Heart right ventricle (tissue), 16 donors: ENCODE data around the gene SYNPO2. TPM values are rescaled to one million over a fixed set of nuclear protein-coding genes. Genes with fewer than 3 reads are reported as not detected.
A peak's percentile ranks its signal among the peaks of the same experiment; 100 is the strongest.

Experiments used
- ATAC-seq, 8 donors: fragments of 200-7000 bp; cut with Tn5 transposase; one replicate each; pipeline ENCODE4 v1.9.1; 2020; ENCODE audit warnings: mild to moderate bottlenecking in 8 of 8, moderate library complexity in 8 of 8, moderate number of reproducible peaks in 1 of 8
- DNase-seq, 2 donors: peaks; one replicate each; pipeline ENCODE4 v3.0.0-alpha.2; 2020
- H3K27ac ChIP-seq, 10 donors: fragments of 200-600 bp; sonication (generic) in 2 of 10; one replicate each; pipeline versions ENCODE4 v1.5.0 to v1.8.0; 2020 to 2022; ENCODE audit warnings: mild to moderate bottlenecking in 3 of 10
- H3K27me3 ChIP-seq, 7 donors: fragments of 200-600 bp; one replicate each; pipeline ENCODE4 v1.8.0; 2021 to 2022; ENCODE audit warnings: mild to moderate bottlenecking in 2 of 7
- H3K36me3 ChIP-seq, 9 donors: fragments of 200-600 bp; sonication (generic) in 1 of 9; one replicate each; pipeline versions ENCODE4 v1.5.0 to v1.8.0; 2020 to 2022; ENCODE audit warnings: mild to moderate bottlenecking in 2 of 9
- H3K4me1 ChIP-seq, 9 donors: fragments of 200-600 bp; sonication (generic) in 1 of 9; one replicate each; pipeline versions ENCODE4 v1.5.0 to v1.8.0; 2020 to 2022; ENCODE audit warnings: mild to moderate bottlenecking in 4 of 9
- H3K4me3 ChIP-seq, 10 donors: fragments of 200-600 bp; sonication (generic) in 2 of 10; one replicate each; pipeline versions ENCODE4 v1.5.0 to v1.8.0; 2020 to 2022; ENCODE audit warnings: mild to moderate bottlenecking in 7 of 10, moderate library complexity in 2 of 10
- H3K9me3 ChIP-seq, 11 donors: fragments of 200-600 bp in 10 of 11; sonication (generic) in 2 of 11; one replicate each; pipeline versions ENCODE4 v1.5.0 to v1.8.0; 2013 to 2022; ENCODE audit warnings: mild to moderate bottlenecking in 2 of 11, control low read depth in 1 of 11, moderate library complexity in 1 of 11
- CTCF ChIP-seq, 9 donors: fragments of 200-600 bp; sonication (generic) in 2 of 9; IDR thresholded peaks; one replicate each; pipeline versions ENCODE4 v1.5.0 to v1.8.0; 2021 to 2022; ENCODE audit warnings: antibody characterized with exemption in 9 of 9, mild to moderate bottlenecking in 5 of 9, moderate library complexity in 1 of 9
- WGBS, 2 donors: extraction: QIAGEN DNeasy Blood & Tissue Kit; methylation state at CpG; one replicate each; pipeline ENCODE4 v1.1.7; 2013; ENCODE audit warnings: inconsistent platforms in 1 of 2; 5-methylcytosine and 5-hydroxymethylcytosine counted together
- intact Hi-C, 10 donors: fragments of 100-400 bp; cut with DNase I; formaldehyde crosslinking; loops; one replicate each; pipeline versions ENCODE4 v1.11.1 to v1.14.2; 2022
- polyA plus RNA-seq, 2 donors: library from polyadenylated mRNA; stranded (reverse); fragments of 200-250 nt; gene quantifications; one replicate each; pipeline ENCODE4 v1.2.3, GENCODE V29; 2013
- total RNA-seq, 10 donors: library from RNA; stranded (reverse); fragmentation: NEBNext Ultra II Directional in 3 of 10; extraction: Animal tissue kit (Norgen Biotek cat#: 25700) in 3 of 10; gene quantifications; one replicate each; pipeline versions ENCODE4 v1.2.1 to v1.2.4, GENCODE V29; 2021 to 2023
- donor health status: Arrhythmogenic right ventricular cardiomyopathy.
- donor health status: ischemic (EF 13 %, LVEDD 7.1; RV severe dilation, severe dysfunction).
- donor health status: healthy with polysubstance abuse.
- donor health status: DM: no; HTN: yes; CAD: no.
- donor health status: DM: no; HTN: no; CAD: no.
- donor health status: ischemic (EF 25% LVEDD 6.9; RV normal size, moderate dysfunction).
- donor health status: ischemic (EF 25% LVEDD 5.7; RV mildly dilated, moderate dysfunction).
- donor health status: healthy.
- donor health status: DM: yes; HTN: yes; CAD: no.
- donor health status: Ischemic cardiomyopathy.
- donor health status: ischemic (EF 35%, LVEDD 5.7; RV mildly dilated, moderate dysfunction).
- donor health status: nonischemic (EF 11% LVEDD 7.7; RV severe dilation, severe dysfunction).
- donor health status: DM: yes; HTN: yes; CAD: no.
- donor health status: PGD.
- donor health status: ischemic (EF 29% LVEDD 5.4; RV normal size, mild dysfunction).
- donor health status: nonischemic (EF 23%, LVEDD 6.1; RV moderate dilation, normal function).

Gene SYNPO2
- total and polyA plus RNA-seq, 12 donors, result 27.5 to 405 (median 244) TPM

- DNase-seq (no peak), ATAC-seq (no peak)
- Histone ChIP-seq H3K27me3 (no peaks in the 10 kb centered on the region), H3K4me3 (no peak overlapping the region), H3K36me3 (peaks cover 0 to 46% (median 16%) of the 10 kb centered on the region in 9 donors), H3K4me1 (peaks cover 7 to 66% (median 44%) of the 10 kb centered on the region in 9 donors), H3K9me3 (no peaks in the 10 kb centered on the region), H3K27ac (peak overlapping the region in 2 of 10 donors; percentile 87 to 92)
- no peak for TF ChIP-seq CTCF (IDR thresholded peaks at IDR 0.05)
- intact Hi-C loops, result loop anchor here in 6 of 10 donors (5.0 to 10.0 kb wide), 8 partner anchors 33 to 285 kb away; no protein-coding TSS in a partner anchor
- 92 to 94% methylated on average over 18 of the region's 18 CpGs for WGBS, 2 donors
These were observed 141.3 kb downstream of the SYNPO2 start for GRCh38 chr4:119029847-119030535.

GRCh38 chr4:119030536-119030890 is 141.9 kb downstream of the SYNPO2 start:
- ATAC-seq, result no peak
- intact Hi-C loops, result loop anchor here in 5 of 10 donors (5.0 to 10.0 kb wide), 6 partner anchors 33 to 286 kb away; no protein-coding TSS in a partner anchor
- H3K27ac ChIP-seq, result peak overlapping the region in 1 of 10 donors; percentile 3
- 94 to 96% methylated on average over 12 of the region's 12 CpGs for WGBS, 2 donors
- H3K27me3 ChIP-seq, result no peaks in the 10 kb centered on the region
- H3K9me3 ChIP-seq, result no peaks in the 10 kb centered on the region
- peaks cover 4 to 64% (median 41%) of the 10 kb centered on the region in 9 donors for H3K4me1 ChIP-seq
- DNase-seq, result no peak
- no peak overlapping the region for H3K4me3 ChIP-seq
- TF ChIP-seq CTCF (IDR thresholded peaks at IDR 0.05), result no peak
- H3K36me3 ChIP-seq, result peaks cover 0 to 49% (median 16%) of the 10 kb centered on the region in 9 donors

GRCh38 chr4:119031218-119031617 is 142.6 kb downstream of the SYNPO2 start:
- no peak overlapping the region for H3K4me3 ChIP-seq
- WGBS, 2 donors, result 93 to 98% methylated on average over 11 of the region's 11 CpGs
- peak in 1 of 8 donors; percentile 20 for ATAC-seq
- no peak for DNase-seq
- no peaks in the 10 kb centered on the region for H3K9me3 ChIP-seq
- TF ChIP-seq CTCF (IDR thresholded peaks at IDR 0.05), result no peak
- intact Hi-C loops, result loop anchor here in 5 of 10 donors (5.0 to 10.0 kb wide), 6 partner anchors 34 to 286 kb away; no protein-coding TSS in a partner anchor
- H3K27me3 ChIP-seq, result no peaks in the 10 kb centered on the region
- H3K4me1 ChIP-seq, result peaks cover 2 to 64% (median 37%) of the 10 kb centered on the region in 9 donors
- H3K27ac ChIP-seq, result peak overlapping the region in 1 of 10 donors; percentile 11
- peaks cover 0 to 49% (median 16%) of the 10 kb centered on the region in 9 donors for H3K36me3 ChIP-seq

- Histone ChIP-seq H3K9me3 (no peaks in the 10 kb centered on the region), H3K36me3 (peaks cover 0 to 49% (median 16%) of the 10 kb centered on the region in 9 donors), H3K4me1 (peaks cover 0 to 62% (median 37%) of the 10 kb centered on the region in 9 donors), H3K4me3 (no peak overlapping the region), H3K27ac (peak overlapping the region in 7 of 10 donors; percentile 15 to 69 (median 55)), H3K27me3 (no peaks in the 10 kb centered on the region)
- 73 to 74% methylated on average over 6 of the region's 6 CpGs for WGBS, 2 donors
- ATAC-seq (peak in 3 of 8 donors; percentile 18 to 57 (median 52)), DNase-seq (no peak)
- no peak for TF ChIP-seq CTCF (IDR thresholded peaks at IDR 0.05)
- intact Hi-C loops, result loop anchor here in 5 of 10 donors (5.0 to 10.0 kb wide), 6 partner anchors 36 to 288 kb away; no protein-coding TSS in a partner anchor
These were observed 144.4 kb downstream of the SYNPO2 start for GRCh38 chr4:119032921-119033685.
